ENCODE measurements around the gene MCF2L. TPM values are rescaled to one million over a fixed set of nuclear protein-coding genes. Genes with fewer than 3 reads are reported as not detected.

Gene MCF2L
- total RNA-seq, 3 donors from 2014 or later = 33.4 to 77.3 (median 38.6) TPM

DNA sequence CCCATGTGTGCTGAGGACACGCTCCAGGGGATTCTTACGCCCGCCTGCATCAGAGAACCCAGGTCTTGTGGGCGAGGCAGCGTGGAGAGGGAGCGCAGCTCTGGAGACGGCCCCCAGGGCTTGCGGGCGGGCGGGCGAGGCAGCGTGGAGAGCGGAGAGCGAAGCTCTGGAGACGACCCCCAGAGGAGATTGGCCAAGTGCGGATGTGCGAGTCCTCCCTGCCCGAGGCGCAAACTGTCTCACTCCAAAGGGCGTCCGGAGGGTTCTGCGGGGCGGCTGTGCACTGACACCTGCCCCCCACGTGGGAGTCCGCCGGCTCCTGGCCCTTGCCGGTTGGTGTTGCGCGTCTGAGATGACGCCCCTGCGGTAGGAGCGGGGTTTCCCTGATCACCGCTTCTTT lies 39.8 kb downstream of the MCF2L start:
- H3K9me3 ChIP-seq = no peaks in the 10 kb centered on the region
- TF ChIP-seq POLR2A (IDR thresholded peaks at IDR 0.05) (no peak), POLR2AphosphoS5 (IDR thresholded peaks at IDR 0.05) (no peak), CTCF (IDR thresholded peaks at IDR 0.05) (no peak)
- no peaks in the 10 kb centered on the region for H3K36me3 ChIP-seq
- H3K4me1 ChIP-seq = peaks cover 0 to 7% of the 10 kb centered on the region in 2 donors
- H3K4me3 ChIP-seq = no peak overlapping the region
- H3K27me3 ChIP-seq = no peaks in the 10 kb centered on the region
- intact Hi-C loops (cut with DNase I; ENCODE audit: low total_unique reads) = no loop called here
- no peak overlapping the region for H3K27ac ChIP-seq
- DNase-seq (ENCODE audit: low spot score in 2 of 2) = no peak

GRCh38 chr13:113009743-113010509 lies 40.9 kb downstream of the MCF2L start:
- Histone ChIP-seq H3K9me3 (no peaks in the 10 kb centered on the region), H3K27me3 (no peaks in the 10 kb centered on the region), H3K27ac (peak overlapping the region in 1 of 2 donors; percentile 52), H3K36me3 (no peaks in the 10 kb centered on the region), H3K4me1 (peaks cover 0 to 12% of the 10 kb centered on the region in 2 donors), H3K4me3 (no peak overlapping the region)
- intact Hi-C loops (cut with DNase I; ENCODE audit: low total_unique reads) = no loop called here
- no peak for DNase-seq (ENCODE audit: low spot score in 2 of 2)
- TF ChIP-seq POLR2A (IDR thresholded peaks at IDR 0.05) = no peak

GRCh38 chr13:113010510-113010865 lies 41.5 kb downstream of the MCF2L start:
- H3K4me3 ChIP-seq = no peak overlapping the region
- TF ChIP-seq POLR2A (IDR thresholded peaks at IDR 0.05) = no peak
- no peak for DNase-seq (ENCODE audit: low spot score in 2 of 2)
- peaks cover 0 to 12% of the 10 kb centered on the region in 2 donors for H3K4me1 ChIP-seq
- intact Hi-C loops (cut with DNase I; ENCODE audit: low total_unique reads) = no loop called here
- H3K27ac ChIP-seq = peak overlapping the region in 1 of 2 donors; percentile 52
- no peaks in the 10 kb centered on the region for H3K9me3 ChIP-seq
- no peaks in the 10 kb centered on the region for H3K36me3 ChIP-seq
- no peaks in the 10 kb centered on the region for H3K27me3 ChIP-seq

- peak; percentile 48 to 70 for DNase-seq (ENCODE audit: low spot score in 2 of 2)
- peak overlapping the region; percentile 21 to 62 for H3K27ac ChIP-seq
- peaks cover 0 to 12% of the 10 kb centered on the region in 2 donors for H3K4me1 ChIP-seq
- peak overlapping the region in 1 of 3 donors; percentile 39 for H3K4me3 ChIP-seq
- H3K9me3 ChIP-seq = no peaks in the 10 kb centered on the region
- no peaks in the 10 kb centered on the region for H3K36me3 ChIP-seq
- intact Hi-C loops (cut with DNase I; ENCODE audit: low total_unique reads) = no loop called here
- no peaks in the 10 kb centered on the region for H3K27me3 ChIP-seq
- no peak for TF ChIP-seq POLR2A (IDR thresholded peaks at IDR 0.05)
- no peak for TF ChIP-seq POLR2AphosphoS5 (IDR thresholded peaks at IDR 0.05)
- no peak for TF ChIP-seq CTCF (IDR thresholded peaks at IDR 0.05)
Observed at GRCh38 chr13:113013303-113013702, 44.3 kb downstream of the MCF2L start.

DNA sequence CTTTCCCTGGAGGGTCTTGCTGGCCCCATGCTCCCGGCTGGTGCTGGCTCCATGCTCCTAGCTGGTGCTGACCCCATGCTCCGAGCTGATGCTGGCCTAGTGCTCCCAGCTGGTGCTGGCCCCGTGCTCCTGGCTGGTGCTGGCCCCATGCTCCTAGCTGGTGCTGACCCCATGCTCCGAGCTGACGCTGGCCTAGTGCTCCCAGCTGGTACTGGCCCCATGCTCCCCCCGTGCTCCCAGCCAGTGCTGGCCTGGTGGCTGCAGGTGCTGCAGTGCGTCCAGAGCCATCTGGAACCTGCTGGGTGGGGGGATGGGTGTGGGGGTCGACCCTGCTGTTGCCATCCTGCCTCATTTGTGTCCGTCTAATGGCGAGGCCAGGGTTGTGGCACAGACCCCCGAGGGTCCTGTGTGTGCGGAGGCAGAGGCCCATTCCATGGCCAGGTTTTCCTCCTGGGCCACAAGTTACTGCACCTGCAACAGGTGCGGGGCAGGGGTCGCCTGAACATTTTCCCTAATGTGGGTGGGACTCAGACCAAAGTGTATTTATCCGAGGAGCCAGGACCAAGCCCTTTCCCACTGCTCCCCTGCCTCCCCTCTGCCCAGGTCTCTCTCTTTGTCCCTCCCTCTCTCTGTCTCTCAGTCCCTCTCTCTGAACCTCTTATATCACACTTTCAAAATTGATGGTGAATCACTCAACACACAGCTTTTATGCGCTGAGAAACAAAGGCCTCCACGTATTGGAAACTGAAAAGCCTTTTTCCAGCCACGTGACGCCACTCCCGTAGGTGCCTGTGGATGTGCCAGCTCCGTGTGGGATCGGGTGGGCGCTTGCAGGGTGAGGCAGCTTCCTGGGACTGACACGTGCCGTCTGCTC lies 45.1 kb downstream of the MCF2L start:
- TF ChIP-seq CTCF (IDR thresholded peaks at IDR 0.05) = no peak
- no peak for TF ChIP-seq POLR2AphosphoS5 (IDR thresholded peaks at IDR 0.05)
- no peak for TF ChIP-seq POLR2A (IDR thresholded peaks at IDR 0.05)
- no peak for DNase-seq (ENCODE audit: low spot score in 2 of 2)
- Histone ChIP-seq H3K27me3 (no peaks in the 10 kb centered on the region), H3K4me3 (peak overlapping the region in 1 of 3 donors; percentile 39), H3K27ac (peak overlapping the region; percentile 21 to 62), H3K9me3 (no peaks in the 10 kb centered on the region), H3K36me3 (no peaks in the 10 kb centered on the region), H3K4me1 (peaks cover 0 to 12% of the 10 kb centered on the region in 2 donors)
- intact Hi-C loops (cut with DNase I; ENCODE audit: low total_unique reads) = no loop called here

Measured in breast epithelium (tissue), 4 donors.